PC-3 (cell line): ENCODE data around the gene RNF11.

Experiments used
- EZH2 ChIP-seq: fragments of 300-600 bp; sonication (generic); IDR thresholded peaks from one replicate; pipeline ENCODE4 v1.6.1; 2017; ENCODE audit warnings: antibody characterized with exemption, mild to moderate bottlenecking, low read length; ENCODE audit not compliant: unreplicated experiment
- TF ChIP-seq, protein P1 (sequence below): fragments of 300-600 bp; sonication (generic); conservative IDR thresholded peaks from 2 replicates; pipeline ENCODE4 v1.5.1; 2017; ENCODE audit warnings: antibody characterized with exemption, low read depth, mild to moderate bottlenecking, low read length

DNA sequence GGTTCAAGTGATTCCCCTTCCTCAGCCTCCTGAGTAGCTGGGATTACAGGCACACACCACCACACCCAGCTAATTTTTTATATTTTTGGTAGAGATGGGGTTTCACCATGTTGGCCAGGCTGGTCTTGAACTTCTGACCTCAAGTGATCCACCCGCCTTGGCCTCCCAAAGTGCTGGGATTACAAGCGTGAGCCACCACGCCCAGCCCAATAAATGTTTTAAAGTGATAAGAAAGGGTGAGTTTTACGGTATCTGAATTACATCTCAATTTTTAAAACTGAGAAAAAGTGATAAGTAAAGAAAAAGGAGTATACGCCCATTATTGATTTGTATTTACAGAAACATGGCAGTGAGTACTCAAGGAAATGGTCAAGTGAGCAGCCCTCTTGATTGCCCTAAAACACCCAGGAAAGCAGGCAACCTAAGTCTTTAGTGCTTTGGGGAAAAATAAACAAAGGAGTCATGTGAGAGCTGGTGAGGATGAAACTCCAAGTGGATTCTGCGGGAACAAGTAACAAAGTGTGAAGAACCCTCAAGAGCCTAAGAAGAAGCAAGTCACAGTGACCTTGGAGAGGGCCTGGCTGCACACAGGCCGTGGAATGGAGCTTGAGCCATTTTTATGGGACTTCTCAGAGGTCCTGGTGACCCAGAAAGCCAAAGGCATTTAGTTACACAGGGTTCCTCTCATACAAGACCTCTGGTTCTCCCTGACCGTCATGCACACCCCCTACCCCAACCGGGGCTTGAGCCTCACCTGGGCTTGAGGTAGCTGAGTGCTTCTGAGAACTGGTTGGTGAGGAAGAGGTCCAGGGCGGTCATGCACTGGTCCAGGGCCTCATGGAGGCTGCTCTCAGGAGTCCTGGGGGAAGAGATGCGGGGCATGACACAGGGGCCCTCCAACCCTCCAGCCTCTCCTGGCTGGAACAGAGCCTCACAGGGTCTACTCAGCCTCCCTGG is 85.2 kb downstream of the RNF11 start:
- TF ChIP-seq, protein P1, sequence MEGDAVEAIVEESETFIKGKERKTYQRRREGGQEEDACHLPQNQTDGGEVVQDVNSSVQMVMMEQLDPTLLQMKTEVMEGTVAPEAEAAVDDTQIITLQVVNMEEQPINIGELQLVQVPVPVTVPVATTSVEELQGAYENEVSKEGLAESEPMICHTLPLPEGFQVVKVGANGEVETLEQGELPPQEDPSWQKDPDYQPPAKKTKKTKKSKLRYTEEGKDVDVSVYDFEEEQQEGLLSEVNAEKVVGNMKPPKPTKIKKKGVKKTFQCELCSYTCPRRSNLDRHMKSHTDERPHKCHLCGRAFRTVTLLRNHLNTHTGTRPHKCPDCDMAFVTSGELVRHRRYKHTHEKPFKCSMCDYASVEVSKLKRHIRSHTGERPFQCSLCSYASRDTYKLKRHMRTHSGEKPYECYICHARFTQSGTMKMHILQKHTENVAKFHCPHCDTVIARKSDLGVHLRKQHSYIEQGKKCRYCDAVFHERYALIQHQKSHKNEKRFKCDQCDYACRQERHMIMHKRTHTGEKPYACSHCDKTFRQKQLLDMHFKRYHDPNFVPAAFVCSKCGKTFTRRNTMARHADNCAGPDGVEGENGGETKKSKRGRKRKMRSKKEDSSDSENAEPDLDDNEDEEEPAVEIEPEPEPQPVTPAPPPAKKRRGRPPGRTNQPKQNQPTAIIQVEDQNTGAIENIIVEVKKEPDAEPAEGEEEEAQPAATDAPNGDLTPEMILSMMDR = no peak
- TF ChIP-seq EZH2 = no peak
